GM12875 (cell line): ENCODE data around the gene MLKL.

ENCODE experiments used
- H3K4me3 ChIP-seq: one replicate; pipeline ENCODE4 v1.5.1; 2011; ENCODE audit warnings: low read depth, low read length, control low read depth
- CTCF ChIP-seq: IDR thresholded peaks from 2 replicates; pipeline ENCODE4 v1.5.1; 2011; ENCODE audit warnings: low read depth, mild to moderate bottlenecking, control low read depth, inconsistent platforms, low read length, moderate library complexity, borderline replicate concordance; ENCODE audit not compliant: insufficient read depth

The MLKL gene

GRCh38 chr16:74699666-74700065 is 996 bp downstream of the MLKL start:
- no peak for TF ChIP-seq CTCF
- H3K4me3 ChIP-seq, result peak overlapping the region; percentile 71

GRCh38 chr16:74698222-74698621 is 2.4 kb downstream of the MLKL start:
- no peak for TF ChIP-seq CTCF
- peak overlapping the region; percentile 27 for H3K4me3 ChIP-seq

- no peak for TF ChIP-seq CTCF
- no peak overlapping the region for H3K4me3 ChIP-seq
These were observed 4.9 kb downstream of the MLKL start for GRCh38 chr16:74695450-74696422.

GRCh38 chr16:74691093-74691855 is 9.4 kb downstream of the MLKL start:
- TF ChIP-seq CTCF, result no peak
- H3K4me3 ChIP-seq, result no peak overlapping the region

- TF ChIP-seq CTCF, result no peak
- H3K4me3 ChIP-seq, result no peak overlapping the region
These were observed 18.1 kb downstream of the MLKL start for GRCh38 chr16:74682556-74682955.

GRCh38 chr16:74680681-74681080 is 20.0 kb downstream of the MLKL start:
- no peak overlapping the region for H3K4me3 ChIP-seq
- TF ChIP-seq CTCF, result no peak
